Activated CD4-positive, alpha-beta T cell treated with anti-CD3 and anti-CD28 coated beads, Interleukin-2, amount 50 U/mL, for 16 hours (primary cell): ENCODE results near the gene USO1.
A peak's percentile ranks its signal among the peaks of the same experiment; 100 is the strongest.

ENCODE experiments used
- DNase-seq: peaks from one replicate; pipeline ENCODE4 v3.0.0-alpha.2; 2020

Gene USO1

DNA sequence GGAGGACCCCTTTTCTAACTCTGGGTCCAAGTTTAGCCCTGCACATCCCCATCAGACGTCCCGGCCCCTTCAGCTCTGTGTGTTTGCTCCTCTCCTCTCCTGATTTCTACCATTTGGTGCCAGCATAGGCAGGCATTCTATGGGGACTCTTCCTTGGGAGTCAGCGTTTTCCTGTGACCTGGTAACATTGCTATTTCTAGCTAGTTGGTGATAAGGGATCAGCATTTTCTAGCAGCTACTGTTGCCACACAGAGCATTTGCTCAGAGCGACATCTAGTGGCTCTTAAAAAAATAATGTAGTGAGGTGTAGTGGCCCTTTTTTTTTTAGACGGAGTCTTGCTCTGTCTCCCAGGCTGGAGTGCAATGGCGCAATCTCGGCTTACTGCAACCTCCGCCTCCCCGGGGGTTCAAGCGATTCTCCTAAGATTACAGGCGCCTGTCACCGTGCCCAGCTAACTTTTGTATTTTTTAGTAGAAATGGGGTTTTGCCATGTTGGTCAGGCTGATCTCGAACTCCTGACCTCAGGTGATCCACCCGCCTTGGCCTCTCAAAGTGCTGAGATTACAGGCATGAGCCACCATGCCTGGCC is 123.9 kb downstream of the USO1 start:
- DNase-seq = peak; percentile 79

GRCh38 chr4:75848891-75849290 is 124.5 kb downstream of the USO1 start:
- DNase-seq = peak; percentile 76

GRCh38 chr4:75849461-75849860 is 125.1 kb downstream of the USO1 start:
- peak; percentile 56 for DNase-seq

- no peak for DNase-seq
Observed at GRCh38 chr4:75858721-75859120, 134.3 kb downstream of the USO1 start.

DNA sequence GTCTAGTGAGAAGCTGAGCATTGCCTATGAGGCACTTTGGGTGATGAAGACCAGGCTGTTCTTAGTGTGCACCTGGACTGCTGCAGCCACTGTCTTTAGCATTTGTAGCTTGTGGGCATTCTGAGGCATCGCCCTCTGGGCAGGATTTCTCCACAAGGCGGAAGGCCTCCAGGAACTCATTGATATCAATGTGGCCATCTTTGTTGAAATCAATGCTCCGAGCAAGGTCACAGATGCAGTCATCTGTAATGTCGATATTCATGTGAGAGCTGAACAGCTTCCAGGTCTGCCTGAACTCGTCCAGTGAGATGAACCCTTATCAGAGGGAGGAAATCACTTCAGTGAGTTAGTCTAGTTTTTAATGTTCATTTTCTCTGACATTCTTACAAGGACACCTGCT is 136.2 kb downstream of the USO1 start:
- DNase-seq = no peak
